ENCODE measurements around the gene GPRIN2.

GRCh38 chr10:46527241-46527811 lies 29.1 kb downstream of the GPRIN2 start:
- TF ChIP-seq CTCF (IDR thresholded peaks at IDR 0.05; ENCODE audit: insufficient read depth, low read length), result no peak
- TF ChIP-seq POLR2AphosphoS5 (IDR thresholded peaks at IDR 0.05; ENCODE audit: low read depth), result no peak
- TF ChIP-seq REST (IDR thresholded peaks at IDR 0.05; ENCODE audit: insufficient replicate concordance, low read depth), result no peak
- no peak for TF ChIP-seq SPI1 (IDR thresholded peaks at IDR 0.05; ENCODE audit: borderline replicate concordance, low read depth)

All from HL-60 (cell line).